Tibial nerve (tissue), 4 donors: Measurements from ENCODE around the gene KPNA1.

Source experiments
- EP300 ChIP-seq, 2 donors: sonication (generic); formaldehyde crosslinking; IDR thresholded peaks; one replicate each; pipeline ENCODE4 v1.6.1; 2017; ENCODE audit warnings: antibody characterized with exemption in 2 of 2, mild to moderate bottlenecking in 1 of 2
- POLR2A ChIP-seq, 2 donors: fragments of 450-650 bp; IDR thresholded peaks; one replicate each; pipeline ENCODE4 v1.6.1; 2017; ENCODE audit warnings: antibody characterized with exemption in 2 of 2, mild to moderate bottlenecking in 2 of 2, moderate library complexity in 2 of 2
- TF ChIP-seq, protein P1 (sequence below), 5 experiments: fragments of 200-600 bp in 3 of 5; fragments of 450-650 bp in 2 of 5; sonication (generic) in 3 of 5; IDR thresholded peaks; one replicate each; pipeline ENCODE4 v1.5.1; 2016 to 2019; ENCODE audit warnings: antibody characterized with exemption in 5 of 5, mild to moderate bottlenecking in 3 of 5, moderate library complexity in 2 of 5

DNA sequence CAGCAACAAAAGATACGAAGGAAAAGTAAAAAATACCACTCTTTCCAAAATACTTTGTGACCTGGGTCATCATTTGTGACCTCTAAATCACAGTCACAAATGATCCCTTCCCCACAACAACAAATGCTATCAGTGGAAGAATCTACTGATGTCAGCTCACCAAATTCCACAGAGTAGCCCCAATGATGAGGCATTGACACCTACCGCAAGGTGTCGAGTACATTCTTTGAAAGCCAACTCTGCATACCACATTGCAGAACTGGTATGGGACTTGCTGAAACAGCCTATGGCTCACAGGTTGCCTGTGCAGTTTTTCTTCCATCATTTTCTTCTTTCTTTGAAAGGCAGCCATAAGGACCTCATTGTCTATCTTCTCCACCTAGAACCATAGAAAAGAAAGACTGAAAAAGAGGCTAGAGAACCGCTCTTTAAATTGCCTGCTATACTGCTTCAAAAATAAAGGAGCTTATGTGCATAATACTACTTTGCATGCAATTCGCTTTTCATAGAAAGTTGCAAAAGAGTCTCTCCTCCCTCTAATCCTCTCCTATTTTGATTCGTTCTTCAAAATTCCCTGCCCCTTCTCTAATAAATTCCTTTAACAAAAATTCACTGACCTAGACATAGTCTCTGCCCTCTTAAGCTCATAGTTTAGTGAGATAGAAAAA, 21.4 kb upstream of the KPNA1 start:
- TF ChIP-seq, protein P1, sequence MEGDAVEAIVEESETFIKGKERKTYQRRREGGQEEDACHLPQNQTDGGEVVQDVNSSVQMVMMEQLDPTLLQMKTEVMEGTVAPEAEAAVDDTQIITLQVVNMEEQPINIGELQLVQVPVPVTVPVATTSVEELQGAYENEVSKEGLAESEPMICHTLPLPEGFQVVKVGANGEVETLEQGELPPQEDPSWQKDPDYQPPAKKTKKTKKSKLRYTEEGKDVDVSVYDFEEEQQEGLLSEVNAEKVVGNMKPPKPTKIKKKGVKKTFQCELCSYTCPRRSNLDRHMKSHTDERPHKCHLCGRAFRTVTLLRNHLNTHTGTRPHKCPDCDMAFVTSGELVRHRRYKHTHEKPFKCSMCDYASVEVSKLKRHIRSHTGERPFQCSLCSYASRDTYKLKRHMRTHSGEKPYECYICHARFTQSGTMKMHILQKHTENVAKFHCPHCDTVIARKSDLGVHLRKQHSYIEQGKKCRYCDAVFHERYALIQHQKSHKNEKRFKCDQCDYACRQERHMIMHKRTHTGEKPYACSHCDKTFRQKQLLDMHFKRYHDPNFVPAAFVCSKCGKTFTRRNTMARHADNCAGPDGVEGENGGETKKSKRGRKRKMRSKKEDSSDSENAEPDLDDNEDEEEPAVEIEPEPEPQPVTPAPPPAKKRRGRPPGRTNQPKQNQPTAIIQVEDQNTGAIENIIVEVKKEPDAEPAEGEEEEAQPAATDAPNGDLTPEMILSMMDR (IDR thresholded peaks at IDR 0.05): no peak
- TF ChIP-seq POLR2A (IDR thresholded peaks at IDR 0.05) (no peak), EP300 (IDR thresholded peaks at IDR 0.05) (no peak)
